HTR-8/SVneo (cell line): Measurements from ENCODE around the gene G3BP1.
A peak's percentile ranks its signal among the peaks of the same experiment; 100 is the strongest.
"Not testable (repeated sequence)": the region's sequence is repeated elsewhere in the genome, so short reads cannot be mapped to it uniquely, and the experiment has no call there.

Experiments
- DNase-seq: peaks from one replicate; pipeline ENCODE4 v3.0.0; 2011; ENCODE audit warnings: low spot score, mixed read lengths; ENCODE audit not compliant: insufficient read length
- FAIRE-seq: peaks from 2 replicates; lab custom pipeline; 2011; peaks lifted over from hg19 to GRCh38; lab: Jason Lieb, UNC

G3BP1 gene

GRCh38 chr5:151751091-151751490 lies 20.7 kb upstream of the G3BP1 start:
- FAIRE-seq (no peak), DNase-seq (no peak)

DNA sequence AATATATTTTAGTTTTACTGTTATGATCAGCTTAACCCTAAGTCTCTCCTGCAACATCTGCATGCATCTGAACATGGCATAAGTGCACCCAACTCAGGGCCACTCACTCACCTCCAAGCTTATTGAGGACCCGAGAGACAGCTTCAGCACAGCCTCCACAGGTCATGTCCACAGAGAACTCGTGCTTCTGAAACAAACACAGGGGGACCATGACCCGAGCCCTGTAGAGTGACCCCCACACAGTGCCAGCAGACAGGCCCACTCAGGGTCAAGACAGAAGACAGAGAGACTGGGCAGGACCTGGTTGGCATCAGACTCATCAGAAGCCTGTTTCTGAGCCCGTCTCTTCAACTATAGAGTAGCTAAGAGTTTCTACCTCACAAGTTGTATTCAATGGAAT lies 20.2 kb upstream of the G3BP1 start:
- FAIRE-seq (no peak), DNase-seq (no peak)

DNA sequence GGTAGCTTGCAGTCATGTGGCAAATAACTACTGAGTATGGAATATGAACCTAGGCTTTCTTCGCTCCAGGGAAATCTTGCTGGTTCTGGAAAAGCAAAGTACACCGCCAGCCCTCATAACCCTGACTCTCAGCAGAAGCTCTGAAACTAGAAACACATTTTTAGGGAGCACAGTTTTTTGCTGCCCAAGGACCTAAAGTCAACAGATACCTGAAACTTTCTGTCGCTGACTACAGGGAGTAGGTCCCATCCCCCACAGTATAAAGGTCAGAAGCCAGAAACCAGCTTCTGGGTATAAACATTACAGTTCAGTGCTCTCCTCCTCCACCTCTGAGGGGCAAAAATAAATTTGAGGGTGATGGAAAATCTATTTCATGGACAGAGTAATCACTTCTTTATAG lies 16.4 kb upstream of the G3BP1 start:
- DNase-seq (no peak), FAIRE-seq (no peak)

DNA sequence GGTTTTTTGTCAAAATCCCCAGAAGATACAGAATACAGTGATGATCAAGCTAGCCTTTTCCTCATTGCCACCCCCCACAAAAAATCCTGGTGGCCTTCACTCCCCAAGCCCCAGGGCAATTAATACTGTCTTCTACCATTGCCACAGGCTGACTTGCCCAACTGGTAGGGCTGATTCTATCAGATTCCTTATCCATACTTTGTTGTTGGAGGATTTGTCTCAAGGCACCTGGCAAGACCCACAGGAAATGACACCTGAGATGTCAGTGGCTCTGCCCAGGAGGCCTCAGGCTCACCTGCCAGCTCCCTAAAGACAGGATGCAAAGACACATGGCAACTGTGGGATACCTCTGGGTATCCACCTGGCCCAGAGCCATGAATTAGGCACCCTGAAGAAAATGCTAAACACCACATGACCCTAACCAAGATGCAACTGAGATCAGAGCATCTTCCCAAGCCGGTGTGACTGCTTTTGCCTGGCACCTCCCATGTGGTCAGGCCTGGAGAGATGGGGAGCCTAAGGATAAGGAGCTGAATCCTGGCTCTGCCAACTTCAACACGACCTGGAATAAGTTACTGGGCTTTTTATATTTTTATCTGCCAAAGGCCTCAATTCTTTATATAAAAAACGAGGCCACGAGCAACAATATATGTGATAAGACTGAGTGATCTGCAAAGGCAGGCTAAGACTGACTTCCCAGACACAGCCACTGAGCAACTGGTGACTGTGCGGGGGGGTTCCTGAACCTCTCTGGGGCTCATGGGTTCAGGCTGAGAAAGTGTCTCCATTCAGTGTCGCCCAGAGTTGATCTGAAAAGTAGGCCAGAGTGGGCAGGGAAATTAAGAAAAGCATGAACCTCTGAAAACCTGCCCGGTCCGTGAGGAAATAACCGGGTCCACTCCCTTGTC lies 14.3 kb upstream of the G3BP1 start:
- FAIRE-seq (peak; percentile 44), DNase-seq (no peak)

- DNase-seq = no peak
- FAIRE-seq = no peak
Measured at GRCh38 chr5:151758141-151758429, 13.7 kb upstream of the G3BP1 start.

GRCh38 chr5:151758430-151759241 lies 13.1 kb upstream of the G3BP1 start, which contains the start of gene ATOX1:
TSS of gene ATOX1 (minus strand) at chr5:151758631. CDS start at chr5:151758551, 80 bp downstream.
- DNase-seq (peak; percentile 96), FAIRE-seq (peak; percentile 89)

DNA sequence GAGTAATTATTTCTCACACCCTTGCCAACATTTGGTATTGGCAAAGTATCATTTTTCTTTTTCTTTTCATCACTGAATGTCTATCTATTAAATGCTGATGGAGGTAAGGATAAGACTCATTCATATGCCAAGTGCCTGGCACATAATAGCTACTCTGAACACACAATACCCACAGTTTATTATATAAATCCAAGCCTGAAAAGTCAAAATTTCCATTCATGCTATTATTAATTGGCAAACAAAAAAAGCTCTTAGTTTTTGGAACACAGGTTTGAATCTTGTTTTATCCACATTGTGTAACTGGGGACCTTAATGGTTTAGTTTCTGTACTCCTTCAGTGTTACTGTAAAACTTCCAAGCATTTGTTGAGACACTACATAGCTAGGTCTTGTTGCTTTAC lies 7.0 kb upstream of the G3BP1 start:
- FAIRE-seq (no peak), DNase-seq (no peak)

DNA sequence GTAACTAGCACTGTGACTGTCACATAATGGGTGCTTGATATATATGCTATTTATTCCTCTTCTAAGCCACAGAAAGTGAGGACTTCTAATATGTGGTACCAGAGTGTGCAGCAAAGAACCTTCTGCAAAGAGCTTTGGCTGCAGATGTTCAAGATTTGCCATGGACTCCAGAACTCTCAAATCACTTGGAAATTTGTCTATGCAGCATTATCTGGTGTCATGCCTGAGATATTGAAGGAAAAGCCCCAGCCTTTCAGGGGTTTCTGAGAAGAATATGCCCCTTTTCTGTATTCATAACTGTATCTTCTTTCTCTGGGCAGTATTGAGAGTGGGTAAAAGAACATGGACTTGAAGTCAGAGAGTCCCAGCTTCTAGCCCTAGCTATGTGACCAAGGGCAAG lies 4.8 kb upstream of the G3BP1 start:
- DNase-seq (no peak), FAIRE-seq (no peak)

DNA sequence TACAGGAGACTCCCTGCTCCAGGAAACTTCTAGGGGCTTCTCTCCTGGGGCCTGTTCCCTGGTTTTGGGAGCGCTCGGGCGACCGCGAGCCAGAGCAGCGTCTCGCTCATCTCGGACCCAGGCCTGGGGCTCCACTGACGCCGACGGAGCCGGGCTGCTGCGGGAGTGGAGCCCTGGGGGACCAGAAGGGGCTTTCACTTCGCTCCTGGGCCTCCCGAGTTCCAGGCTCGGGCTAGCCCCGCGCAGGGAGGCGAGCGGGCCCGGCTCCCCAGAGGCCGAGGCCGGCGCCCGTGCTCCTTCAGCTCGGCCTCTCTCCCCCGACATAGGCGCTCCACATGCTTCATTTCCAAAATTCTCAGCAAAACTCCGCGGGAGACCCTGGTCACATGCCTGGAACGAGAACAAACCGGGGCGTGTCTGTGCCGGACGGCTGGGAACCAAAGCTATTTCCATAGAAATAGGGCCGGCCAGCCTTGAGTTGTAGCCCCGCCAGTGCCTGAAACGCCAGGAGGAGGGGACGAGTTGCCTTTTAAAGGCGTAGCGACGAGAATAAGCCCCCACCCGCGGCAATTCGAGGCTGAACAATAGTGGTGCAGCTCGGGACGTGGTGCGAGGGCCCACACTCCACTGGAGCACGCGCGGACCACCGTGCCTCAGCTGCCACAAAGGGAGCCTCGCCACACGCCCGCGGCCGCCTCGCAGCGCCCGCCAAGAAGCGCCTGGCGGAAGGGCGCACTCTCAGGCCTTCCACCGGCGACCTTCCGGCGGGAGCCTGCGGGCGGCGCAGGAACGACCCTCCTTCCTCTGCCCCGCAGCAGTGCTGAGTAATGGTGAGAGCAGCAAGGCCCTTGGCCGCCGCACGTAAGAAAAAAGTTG lies 1.1 kb upstream of the G3BP1 start:
- FAIRE-seq = no peak
- DNase-seq = no peak

- FAIRE-seq (no peak), DNase-seq (no peak)
Measured at GRCh38 chr5:151772029-151772845, 483 bp downstream of the G3BP1 start.

DNA sequence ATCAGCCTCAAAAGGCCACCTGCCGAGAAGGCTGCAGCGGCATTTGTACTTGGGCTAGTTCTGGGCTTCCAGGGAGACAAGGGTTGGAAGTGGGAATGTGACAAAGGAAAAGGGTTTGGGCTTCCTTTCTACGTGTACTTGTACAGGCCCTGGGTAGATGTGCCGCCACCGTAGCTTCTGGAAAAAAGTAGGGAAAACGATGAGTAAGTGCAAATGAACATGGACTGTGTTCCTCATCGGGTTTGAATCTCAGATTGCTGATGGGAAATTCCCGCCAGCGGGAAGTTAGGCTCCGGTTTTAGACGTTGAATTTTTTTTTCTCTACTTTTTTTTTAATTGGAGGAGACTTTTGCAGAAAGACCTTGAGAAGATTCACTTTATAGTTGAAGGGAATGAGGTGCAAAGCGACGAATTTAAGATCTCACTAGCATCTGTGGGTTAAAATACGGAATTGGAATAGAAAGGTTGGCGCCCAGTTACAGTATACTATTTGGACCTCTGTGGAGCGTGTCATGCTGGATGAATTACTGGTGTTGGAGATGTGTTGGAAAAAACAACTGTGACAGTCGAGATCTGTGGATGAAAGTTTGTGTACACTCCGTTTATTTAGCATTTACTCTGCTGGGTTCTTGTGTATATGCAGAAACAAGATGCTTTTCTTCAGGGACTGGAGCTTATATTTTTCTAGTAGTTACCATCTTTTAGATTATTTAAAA lies 1.2 kb downstream of the G3BP1 start:
- DNase-seq (no peak), FAIRE-seq (no peak)

DNA sequence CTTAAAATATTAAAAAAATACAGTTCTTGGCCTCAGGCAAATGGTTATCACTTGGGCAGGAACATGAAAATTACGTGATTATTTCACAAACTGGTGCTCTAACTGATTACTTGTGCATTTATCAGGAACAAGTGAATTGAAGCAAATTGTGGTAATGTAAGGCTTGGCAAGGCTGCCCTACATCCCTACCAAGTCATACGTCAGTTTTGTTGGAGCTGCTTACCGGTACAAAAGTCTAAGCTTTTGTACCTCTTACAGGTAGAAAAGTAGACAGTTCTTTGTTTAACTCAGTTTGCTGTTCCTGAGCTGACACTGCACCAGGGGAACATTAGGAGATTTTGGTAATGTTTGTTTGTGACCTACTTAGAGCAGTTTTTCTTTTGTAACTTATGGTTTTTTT lies 2.2 kb downstream of the G3BP1 start:
- FAIRE-seq (no peak), DNase-seq (no peak)

GRCh38 chr5:151775025-151775606 lies 3.4 kb downstream of the G3BP1 start:
- FAIRE-seq = no peak
- no peak for DNase-seq

DNA sequence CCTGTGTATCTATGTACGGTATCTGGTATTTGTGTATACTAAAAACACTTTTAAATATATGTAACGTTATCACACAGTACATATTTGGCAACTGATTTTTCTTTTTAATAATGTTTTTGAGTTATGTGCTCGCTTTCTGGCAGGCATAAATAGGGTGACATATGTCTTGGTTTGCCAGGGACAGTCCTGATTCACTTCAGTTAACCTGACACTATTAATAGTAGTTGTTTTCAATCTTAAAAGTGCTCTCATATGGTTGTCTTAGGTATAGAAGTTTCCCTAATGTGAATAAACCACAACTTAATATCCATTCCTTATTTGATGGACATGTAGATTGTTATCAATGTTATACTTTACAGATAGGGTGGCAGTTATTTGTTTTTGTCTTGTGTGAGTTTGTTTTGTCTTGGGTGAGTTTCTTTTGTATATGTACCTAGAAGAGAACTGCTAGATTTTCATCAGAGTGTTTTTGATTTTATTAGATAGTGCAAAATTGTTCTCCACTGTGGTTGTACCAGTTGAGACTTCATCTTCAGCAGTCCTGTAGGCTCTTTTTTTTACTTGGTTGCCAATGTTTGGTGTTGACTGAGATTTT lies 7.9 kb downstream of the G3BP1 start:
- FAIRE-seq (peak; percentile 26), DNase-seq (no peak)

- FAIRE-seq (no peak), DNase-seq (no peak)
Measured at GRCh38 chr5:151780348-151780747, 8.6 kb downstream of the G3BP1 start.

- DNase-seq (no peak), FAIRE-seq (no peak)
Measured at GRCh38 chr5:151781201-151781600, 9.4 kb downstream of the G3BP1 start.

- FAIRE-seq, DNase-seq: not testable (repeated sequence)
Measured at GRCh38 chr5:151783664-151784063, 11.9 kb downstream of the G3BP1 start.

DNA sequence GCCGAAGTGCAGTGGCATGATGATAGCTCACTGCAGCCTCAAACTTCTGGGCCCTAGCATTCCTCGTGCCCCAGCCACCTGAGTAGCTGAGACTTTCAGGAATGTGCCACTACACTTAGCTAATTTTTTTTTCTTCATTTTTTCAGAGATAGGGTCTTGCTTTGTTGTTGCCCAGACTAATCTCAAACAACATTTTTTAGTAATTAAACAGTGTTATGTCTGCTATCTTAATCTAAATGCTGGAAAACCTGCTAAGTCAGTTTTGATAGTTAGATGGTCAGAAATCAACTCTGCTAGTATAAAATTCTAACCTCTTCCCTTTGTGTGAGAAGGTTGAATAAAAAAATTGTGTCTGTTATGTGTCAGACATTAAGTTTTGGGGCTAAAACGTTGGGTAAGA lies 12.4 kb downstream of the G3BP1 start:
- no peak for DNase-seq
- no peak for FAIRE-seq
